Coronary artery (tissue), 2 donors: ENCODE data around the gene DNM2.

Source experiments
- DNase-seq: peaks from one replicate; pipeline ENCODE4 v3.0.0-alpha.2; 2017; ENCODE audit warnings: low spot score
- H3K27ac ChIP-seq, 2 donors: fragments of 200-600 bp; sonication (generic); one replicate each; pipeline ENCODE4 v1.5.1; 2016 to 2019
- H3K4me3 ChIP-seq: fragments of 200-600 bp; sonication (generic); 2 replicates; pipeline ENCODE4 v1.5.1; 2016; ENCODE audit warnings: mild to moderate bottlenecking, moderate library complexity
- CTCF ChIP-seq: fragments of 200-600 bp; sonication (generic); IDR thresholded peaks from one replicate; pipeline ENCODE4 v1.5.1; 2019; ENCODE audit warnings: antibody characterized with exemption

The DNM2 gene

GRCh38 chr19:10678813-10679212 lies 39.1 kb upstream of the DNM2 start:
- no peak overlapping the region for H3K4me3 ChIP-seq
- TF ChIP-seq CTCF, result no peak
- no peak overlapping the region for H3K27ac ChIP-seq
- no peak for DNase-seq

GRCh38 chr19:10679743-10680142 lies 38.1 kb upstream of the DNM2 start:
- DNase-seq, result no peak
- Histone ChIP-seq H3K27ac (no peak overlapping the region), H3K4me3 (no peak overlapping the region)
- no peak for TF ChIP-seq CTCF

- TF ChIP-seq CTCF, result no peak
- Histone ChIP-seq H3K27ac (no peak overlapping the region), H3K4me3 (no peak overlapping the region)
- DNase-seq, result no peak
Measured at GRCh38 chr19:10680545-10681135, 37.2 kb upstream of the DNM2 start.

GRCh38 chr19:10681658-10682057 lies 36.2 kb upstream of the DNM2 start:
- TF ChIP-seq CTCF, result no peak
- Histone ChIP-seq H3K4me3 (no peak overlapping the region), H3K27ac (no peak overlapping the region)
- DNase-seq, result no peak

GRCh38 chr19:10682397-10683063 lies 35.3 kb upstream of the DNM2 start:
- H3K27ac ChIP-seq, result no peak overlapping the region
- H3K4me3 ChIP-seq, result no peak overlapping the region
- DNase-seq, result no peak
- no peak for TF ChIP-seq CTCF

- Histone ChIP-seq H3K4me3 (no peak overlapping the region), H3K27ac (no peak overlapping the region)
- TF ChIP-seq CTCF, result no peak
- DNase-seq, result no peak
Measured at GRCh38 chr19:10683064-10683426, 34.8 kb upstream of the DNM2 start.

- no peak for TF ChIP-seq CTCF
- Histone ChIP-seq H3K27ac (no peak overlapping the region), H3K4me3 (no peak overlapping the region)
- no peak for DNase-seq
Measured at GRCh38 chr19:10683582-10683981, 34.3 kb upstream of the DNM2 start.
